DOHH2 (cell line): Measurements from ENCODE around the gene ASXL2.

Source experiments
- H3F3A ChIP-seq: fragments of 200-600 bp; sonication (generic), shearing (Covaris generic); 2 replicates; pipeline ENCODE4 v1.6.0; 2016; ENCODE audit warnings: antibody characterized with exemption, mild to moderate bottlenecking; ENCODE audit not compliant: control insufficient read depth, insufficient read depth
- H3K27ac ChIP-seq: fragments of 200-600 bp; sonication (generic); 2 replicates; pipeline ENCODE4 v1.5.1; 2014; ENCODE audit warnings: low read depth, mild to moderate bottlenecking, low read length, moderate library complexity
- H3K27me3 ChIP-seq: fragments of 200-600 bp; sonication (generic); 2 replicates; pipeline ENCODE4 v1.6.1; 2014; ENCODE audit warnings: mild to moderate bottlenecking, low read length, mixed read lengths; ENCODE audit not compliant: control insufficient read depth
- H3K36me3 ChIP-seq: fragments of 200-600 bp; sonication (generic); 2 replicates; pipeline ENCODE4 v1.6.1; 2014; ENCODE audit warnings: mild to moderate bottlenecking, low read length, moderate library complexity, mixed read lengths; ENCODE audit not compliant: control insufficient read depth
- H3K4me1 ChIP-seq: fragments of 200-600 bp; sonication (generic); 2 replicates; pipeline ENCODE4 v1.6.1; 2014; ENCODE audit warnings: mild to moderate bottlenecking, low read length, mixed read lengths; ENCODE audit not compliant: control insufficient read depth
- H3K4me2 ChIP-seq: fragments of 200-600 bp; sonication (generic); 2 replicates; pipeline ENCODE4 v1.6.0; 2014; ENCODE audit warnings: mild to moderate bottlenecking, low read length, moderate library complexity
- H3K4me3 ChIP-seq: fragments of 200-600 bp; sonication (generic); 2 replicates; pipeline ENCODE4 v1.5.1; 2014; ENCODE audit warnings: mild to moderate bottlenecking, low read length, mixed read lengths
- H3K79me2 ChIP-seq: fragments of 200-600 bp; sonication (generic); 2 replicates; pipeline ENCODE4 v1.6.1; 2014; ENCODE audit warnings: mild to moderate bottlenecking, low read length, mixed read lengths; ENCODE audit not compliant: control insufficient read depth
- H3K9me2 ChIP-seq: fragments of 200-600 bp; sonication (generic); replicated peaks from 2 replicates; pipeline ENCODE4 v1.6.1; 2014; ENCODE audit warnings: mild to moderate bottlenecking, low read length, mixed read lengths; ENCODE audit not compliant: control insufficient read depth
- H3K9me3 ChIP-seq: fragments of 200-600 bp; sonication (generic); 2 replicates; pipeline ENCODE4 v1.6.1; 2014; ENCODE audit warnings: antibody characterized with exemption, low read length, mixed read lengths; ENCODE audit not compliant: control insufficient read depth, insufficient read depth
- H4K20me1 ChIP-seq: fragments of 200-600 bp; sonication (generic); 2 replicates; pipeline ENCODE4 v1.6.0; 2014; ENCODE audit warnings: low read depth, mild to moderate bottlenecking, antibody characterized with exemption, low read length, moderate library complexity; ENCODE audit not compliant: control insufficient read depth, insufficient read depth
- CTCF ChIP-seq: fragments of 200-600 bp; sonication (generic); IDR thresholded peaks from one replicate; pipeline ENCODE4 v1.5.1; 2014; ENCODE audit warnings: antibody characterized with exemption, mild to moderate bottlenecking, low read depth, low read length; ENCODE audit not compliant: poor library complexity, severe bottlenecking
- EZH2phosphoT487 ChIP-seq: fragments of 200-600 bp; sonication (generic); IDR thresholded peaks from 2 replicates; pipeline ENCODE4 v1.6.1; 2017; ENCODE audit warnings: borderline replicate concordance, mild to moderate bottlenecking, antibody characterized with exemption, low read length, moderate library complexity, mixed read lengths

Gene ASXL2

GRCh38 chr2:25804338-25804737, 73.9 kb downstream of the ASXL2 start:
- no peak for TF ChIP-seq EZH2phosphoT487
- TF ChIP-seq CTCF, result no peak
- Histone ChIP-seq H3K79me2 (peaks cover 2% of the 10 kb centered on the region; the same call in 1 of the 2 replicates), H3K36me3 (peaks cover 39% of the 10 kb centered on the region), H3K4me1 (peaks cover 3% of the 10 kb centered on the region; the same call in 1 of the 2 replicates), H3K4me3 (no peak overlapping the region), H3F3A (no peaks in the 10 kb centered on the region), H3K9me2 (no peaks in the 10 kb centered on the region), H3K4me2 (no peak overlapping the region), H4K20me1 (no peaks in the 10 kb centered on the region), H3K27me3 (no peaks in the 10 kb centered on the region), H3K9me3 (no peaks in the 10 kb centered on the region), H3K27ac (no peak overlapping the region)

DNA sequence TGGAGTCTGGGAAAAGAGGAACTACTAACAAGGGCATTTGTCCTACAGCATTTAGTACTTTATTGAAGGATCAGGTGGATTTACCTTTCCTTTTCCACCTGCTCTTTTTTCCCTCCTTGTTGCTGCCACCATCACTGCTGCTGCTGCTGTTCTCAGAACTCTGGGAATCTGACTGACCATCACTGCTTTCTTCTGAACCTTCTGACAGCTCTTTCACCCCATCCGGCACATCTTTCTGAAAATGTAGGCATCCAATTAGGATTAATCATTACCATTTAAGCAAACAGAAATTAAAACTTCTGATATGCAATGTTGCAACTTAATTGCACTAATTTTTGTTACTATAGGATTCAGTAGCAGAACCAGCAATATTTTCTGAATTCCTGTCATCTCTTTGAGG, 79.0 kb downstream of the ASXL2 start:
- Histone ChIP-seq H3K4me2 (no peak overlapping the region), H4K20me1 (no peaks in the 10 kb centered on the region), H3K27me3 (no peaks in the 10 kb centered on the region), H3K27ac (no peak overlapping the region), H3K4me1 (peaks cover 25% of the 10 kb centered on the region), H3F3A (no peaks in the 10 kb centered on the region), H3K4me3 (no peak overlapping the region), H3K36me3 (peaks cover 57% of the 10 kb centered on the region), H3K79me2 (peaks cover 3% of the 10 kb centered on the region), H3K9me2 (no peaks in the 10 kb centered on the region), H3K9me3 (no peaks in the 10 kb centered on the region)
- TF ChIP-seq EZH2phosphoT487, result no peak
- no peak for TF ChIP-seq CTCF

- Histone ChIP-seq H3K4me1 (peaks cover 27% of the 10 kb centered on the region), H3K36me3 (peaks cover 51% of the 10 kb centered on the region), H3K9me3 (no peaks in the 10 kb centered on the region), H3K27ac (no peak overlapping the region), H3K27me3 (no peaks in the 10 kb centered on the region), H3K4me3 (no peak overlapping the region), H3K4me2 (no peak overlapping the region), H3K79me2 (peaks cover 3% of the 10 kb centered on the region), H4K20me1 (no peaks in the 10 kb centered on the region), H3F3A (no peaks in the 10 kb centered on the region), H3K9me2 (no peaks in the 10 kb centered on the region)
- no peak for TF ChIP-seq EZH2phosphoT487
- no peak for TF ChIP-seq CTCF
Observed at GRCh38 chr2:25797620-25798488, 80.4 kb downstream of the ASXL2 start.
